Stimulated activated memory B cell treated with anti-CD40 and anti-IgM and Interleukin-4, amounts not matched to agents 10 μg/mL and 1 μg/mL and 100 μg/mL, for 72 hours (primary cell): Measurements from ENCODE around the gene TBC1D21.

Experiments used
- ATAC-seq: fragments of 150-1000 bp; cut with Tn5 transposase; 2 replicates; pipeline ENCODE4 v1.10.0; 2021
- H3K27ac Mint-ChIP-seq: one replicate; pipeline ENCODE4 v1.8.0; 2022; ENCODE audit warnings: mild to moderate bottlenecking, mixed read lengths
- H3K27me3 Mint-ChIP-seq: one replicate; pipeline ENCODE4 v1.8.0; 2022; ENCODE audit warnings: mixed read lengths
- H3K36me3 Mint-ChIP-seq: one replicate; pipeline ENCODE4 v1.8.0; 2022; ENCODE audit warnings: mixed read lengths
- H3K4me1 Mint-ChIP-seq: one replicate; pipeline ENCODE4 v1.8.0; 2022; ENCODE audit warnings: mixed read lengths
- H3K4me3 Mint-ChIP-seq: one replicate; pipeline ENCODE4 v1.8.0; 2022; ENCODE audit warnings: mild to moderate bottlenecking, moderate library complexity, mixed read lengths
- H3K9me3 Mint-ChIP-seq: one replicate; pipeline ENCODE4 v1.8.0; 2022; ENCODE audit warnings: mixed read lengths

The TBC1D21 gene

DNA sequence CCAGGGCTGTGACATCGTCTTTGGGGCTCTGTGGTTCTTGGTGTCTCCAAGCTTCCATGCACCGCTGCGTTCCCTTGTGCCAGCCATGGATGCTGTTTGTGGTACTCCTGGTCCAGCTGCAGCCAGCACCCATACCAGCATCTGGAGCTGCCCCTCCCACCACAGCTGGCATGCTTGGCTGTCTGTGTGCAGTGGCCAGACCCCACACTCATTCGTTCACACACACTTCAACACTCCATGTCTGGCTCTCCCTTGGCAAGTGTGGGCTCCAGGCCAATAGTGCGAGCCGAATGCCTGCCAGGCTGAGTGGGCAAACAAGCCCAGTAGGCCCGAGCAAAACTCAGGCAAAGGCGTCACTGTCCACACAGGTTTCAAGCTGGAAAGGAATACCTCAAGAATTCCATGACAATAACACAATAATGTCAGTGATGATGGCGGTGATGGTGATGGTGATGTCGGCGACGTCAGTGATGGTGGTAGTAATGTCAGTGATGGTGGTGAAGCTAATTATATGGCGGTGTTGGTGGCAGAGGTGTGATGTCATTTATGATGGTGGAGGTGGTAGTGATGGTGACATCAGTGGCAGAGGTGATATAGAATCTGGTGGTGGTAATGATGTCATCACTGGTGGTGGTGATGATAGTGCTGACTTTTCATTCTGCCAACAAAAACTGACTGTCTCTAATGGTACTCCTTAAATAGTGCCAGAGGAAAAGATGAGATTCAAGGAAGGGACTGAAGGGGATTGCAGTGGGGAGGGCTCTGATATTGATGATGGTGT, 19.3 kb downstream of the TBC1D21 start:
- Mint-ChIP-seq H3K27ac (no peak overlapping the region), H3K9me3 (peaks cover 8% of the 10 kb centered on the region), H3K27me3 (peaks cover 46% of the 10 kb centered on the region), H3K4me1 (no peaks in the 10 kb centered on the region), H3K36me3 (no peaks in the 10 kb centered on the region), H3K4me3 (no peak overlapping the region)
- no peak for ATAC-seq

- H3K27me3 Mint-ChIP-seq: peaks cover 35% of the 10 kb centered on the region
- H3K4me3 Mint-ChIP-seq: no peak overlapping the region
- no peak for ATAC-seq
- peaks cover 8% of the 10 kb centered on the region for H3K9me3 Mint-ChIP-seq
- H3K27ac Mint-ChIP-seq: no peak overlapping the region
- H3K36me3 Mint-ChIP-seq: no peaks in the 10 kb centered on the region
- H3K4me1 Mint-ChIP-seq: no peaks in the 10 kb centered on the region
Observed at GRCh38 chr15:73894133-73894814, 20.9 kb downstream of the TBC1D21 start.

GRCh38 chr15:73897441-73898261, 24.3 kb downstream of the TBC1D21 start:
- no peak for ATAC-seq
- H3K4me1 Mint-ChIP-seq: no peaks in the 10 kb centered on the region
- H3K36me3 Mint-ChIP-seq: no peaks in the 10 kb centered on the region
- no peak overlapping the region for H3K27ac Mint-ChIP-seq
- peaks cover 6% of the 10 kb centered on the region for H3K9me3 Mint-ChIP-seq
- no peak overlapping the region for H3K4me3 Mint-ChIP-seq
- H3K27me3 Mint-ChIP-seq: peaks cover 23% of the 10 kb centered on the region

- Mint-ChIP-seq H3K4me1 (no peaks in the 10 kb centered on the region), H3K36me3 (no peaks in the 10 kb centered on the region), H3K4me3 (no peak overlapping the region), H3K9me3 (peaks cover 3% of the 10 kb centered on the region), H3K27me3 (peaks cover 22% of the 10 kb centered on the region), H3K27ac (no peak overlapping the region)
- ATAC-seq: no peak
Observed at GRCh38 chr15:73899197-73900094, 26.1 kb downstream of the TBC1D21 start.

DNA sequence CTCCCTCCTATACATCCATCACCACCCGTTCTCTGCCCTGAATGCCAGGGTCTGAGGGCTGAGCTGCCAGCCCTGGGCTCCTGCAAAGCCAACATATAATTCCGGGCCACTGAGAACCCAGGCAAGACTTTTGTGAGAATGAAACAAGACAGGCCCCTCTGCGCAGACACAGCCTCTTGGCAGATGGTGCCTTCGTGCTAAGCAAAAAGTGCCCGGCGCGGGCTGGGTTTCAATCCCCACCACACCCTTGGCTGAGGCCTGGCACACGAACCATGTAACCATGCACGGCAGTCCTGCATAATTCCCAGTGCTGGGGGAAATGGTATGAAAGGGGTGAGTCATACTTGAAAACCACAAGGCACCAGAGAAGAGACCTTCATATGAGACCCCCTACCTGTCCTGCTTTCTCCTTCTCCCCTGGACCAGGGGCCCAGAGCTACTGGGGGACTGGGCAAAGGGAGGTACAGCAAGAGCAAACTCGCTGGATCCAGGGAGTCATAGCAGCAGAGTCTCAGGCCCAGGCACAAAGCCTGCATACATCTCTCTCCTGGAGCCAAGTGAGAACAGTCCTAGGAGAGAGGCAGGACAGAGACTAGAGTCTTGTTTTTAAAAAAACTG, 26.8 kb downstream of the TBC1D21 start:
- ATAC-seq: no peak
- Mint-ChIP-seq H3K9me3 (peaks cover 3% of the 10 kb centered on the region), H3K4me1 (no peaks in the 10 kb centered on the region), H3K27me3 (peaks cover 20% of the 10 kb centered on the region), H3K4me3 (no peak overlapping the region), H3K27ac (no peak overlapping the region), H3K36me3 (no peaks in the 10 kb centered on the region)

GRCh38 chr15:73901126-73901810, 27.9 kb downstream of the TBC1D21 start:
- no peaks in the 10 kb centered on the region for H3K4me1 Mint-ChIP-seq
- no peaks in the 10 kb centered on the region for H3K9me3 Mint-ChIP-seq
- no peak for ATAC-seq
- no peaks in the 10 kb centered on the region for H3K36me3 Mint-ChIP-seq
- no peak overlapping the region for H3K4me3 Mint-ChIP-seq
- no peak overlapping the region for H3K27ac Mint-ChIP-seq
- peaks cover 11% of the 10 kb centered on the region for H3K27me3 Mint-ChIP-seq

DNA sequence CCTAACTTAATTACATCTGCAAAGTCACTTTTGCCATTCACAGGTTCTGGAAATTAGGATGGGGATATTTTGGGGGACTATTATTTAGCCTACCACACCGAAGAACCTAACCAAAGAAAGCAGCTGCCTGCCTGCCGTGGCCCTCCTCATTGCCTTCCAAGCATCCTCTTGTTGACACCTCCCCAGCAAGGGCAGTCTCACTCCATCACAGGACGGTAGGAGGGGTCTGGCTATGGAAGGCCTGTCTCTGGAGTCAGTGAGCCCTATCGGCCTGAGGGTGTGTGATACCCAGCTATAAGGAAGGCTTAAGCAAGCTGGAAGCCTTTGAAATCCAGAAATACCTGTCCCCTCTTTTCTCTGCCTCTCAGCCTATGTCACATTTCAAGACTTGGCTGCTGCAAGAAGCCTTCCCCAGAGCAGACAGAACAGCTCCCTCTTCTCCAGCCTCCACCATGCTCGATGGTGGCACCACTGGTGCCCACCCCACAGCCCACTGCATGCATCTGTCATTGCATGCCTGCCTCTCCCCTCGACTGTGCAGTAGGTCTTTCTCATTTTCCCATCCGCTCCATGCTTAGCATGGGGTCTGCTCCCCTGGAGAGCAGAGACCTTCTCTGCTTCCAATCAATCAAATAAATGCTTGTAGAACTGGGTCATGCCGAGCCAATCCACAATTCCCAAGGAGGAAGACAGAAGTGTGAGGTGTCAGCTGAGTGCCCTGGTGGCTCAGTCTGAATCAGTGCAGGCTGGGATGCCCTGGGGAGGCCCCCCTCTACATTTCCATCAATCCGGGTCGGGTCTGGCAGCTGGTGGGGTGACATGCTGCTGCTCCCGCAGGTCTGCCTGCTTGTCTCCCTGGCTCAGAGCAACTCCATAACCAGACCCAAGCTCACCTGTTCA, 29.0 kb downstream of the TBC1D21 start:
- peaks cover 7% of the 10 kb centered on the region for H3K27me3 Mint-ChIP-seq
- no peaks in the 10 kb centered on the region for H3K4me1 Mint-ChIP-seq
- no peaks in the 10 kb centered on the region for H3K9me3 Mint-ChIP-seq
- ATAC-seq: no peak
- no peaks in the 10 kb centered on the region for H3K36me3 Mint-ChIP-seq
- H3K4me3 Mint-ChIP-seq: no peak overlapping the region
- no peak overlapping the region for H3K27ac Mint-ChIP-seq

- Mint-ChIP-seq H3K4me3 (no peak overlapping the region), H3K27ac (no peak overlapping the region), H3K9me3 (no peaks in the 10 kb centered on the region), H3K36me3 (no peaks in the 10 kb centered on the region), H3K27me3 (peaks cover 7% of the 10 kb centered on the region), H3K4me1 (no peaks in the 10 kb centered on the region)
- no peak for ATAC-seq
Observed at GRCh38 chr15:73904026-73904815, 30.9 kb downstream of the TBC1D21 start.

DNA sequence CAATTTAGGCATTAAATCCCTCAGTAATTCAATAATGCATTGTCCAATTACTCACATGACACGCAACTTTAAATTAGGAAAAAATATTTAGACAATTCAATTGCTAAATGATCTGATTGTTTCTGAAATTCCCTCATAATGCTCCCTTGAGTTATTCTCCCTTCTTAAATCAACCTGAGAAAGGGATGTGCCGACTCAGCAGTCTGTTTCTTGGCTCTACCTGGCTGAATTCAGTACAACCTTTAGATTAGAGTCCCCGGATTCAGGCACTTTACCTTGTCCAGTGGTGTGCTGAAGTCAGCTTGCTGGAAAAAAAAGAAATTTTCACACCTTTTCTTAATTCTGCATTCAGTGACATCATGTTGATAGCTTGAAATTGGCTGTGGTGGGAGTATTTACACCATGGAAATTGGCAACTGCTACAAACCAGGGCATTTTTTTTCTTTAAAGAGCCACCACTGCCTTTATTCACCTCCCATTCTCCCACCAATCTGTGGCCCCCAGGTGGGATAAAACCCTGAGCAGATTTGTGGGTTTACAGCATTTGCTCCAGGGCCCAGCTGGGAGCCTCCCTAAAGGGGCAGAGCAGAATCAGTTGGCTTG, 32.0 kb downstream of the TBC1D21 start:
- Mint-ChIP-seq H3K27ac (no peak overlapping the region), H3K9me3 (no peaks in the 10 kb centered on the region), H3K4me3 (no peak overlapping the region), H3K27me3 (peaks cover 12% of the 10 kb centered on the region), H3K36me3 (no peaks in the 10 kb centered on the region), H3K4me1 (no peaks in the 10 kb centered on the region)
- no peak for ATAC-seq

DNA sequence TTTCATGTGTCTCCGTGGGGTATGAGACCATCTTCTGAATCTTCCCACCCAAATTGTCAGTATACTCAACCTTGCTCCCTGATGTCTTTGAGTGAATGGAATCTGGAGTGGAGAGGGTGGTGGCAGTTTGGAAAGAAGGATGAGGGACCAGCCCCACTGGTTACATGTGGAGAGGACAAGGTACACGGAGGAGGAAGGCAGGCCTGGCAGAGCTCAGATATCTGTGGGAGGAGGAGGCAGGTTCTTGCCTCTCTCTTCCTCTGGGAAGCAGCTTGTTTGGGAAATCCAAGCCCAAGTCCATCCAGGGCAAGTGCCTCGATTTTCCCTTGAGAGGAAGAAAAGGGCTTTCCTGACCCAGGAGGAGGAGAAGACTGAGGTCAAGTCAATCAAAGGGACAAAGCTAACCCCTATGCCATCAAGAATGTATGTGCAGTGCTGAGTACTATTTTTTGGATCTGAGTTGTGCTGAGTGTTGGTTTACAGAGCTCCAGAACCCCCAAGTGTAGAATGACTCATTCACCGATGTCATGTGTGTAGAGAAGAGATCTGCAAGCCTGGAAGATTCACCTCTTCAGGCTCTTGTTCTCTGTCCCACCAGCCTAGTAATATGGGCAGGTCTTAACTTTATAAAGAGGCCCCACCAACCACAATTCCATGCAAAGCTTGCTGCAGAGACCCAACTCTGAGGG, 33.1 kb downstream of the TBC1D21 start:
- Mint-ChIP-seq H3K4me1 (no peaks in the 10 kb centered on the region), H3K27ac (no peak overlapping the region), H3K36me3 (no peaks in the 10 kb centered on the region), H3K9me3 (no peaks in the 10 kb centered on the region), H3K4me3 (no peak overlapping the region), H3K27me3 (peaks cover 22% of the 10 kb centered on the region)
- ATAC-seq: no peak

DNA sequence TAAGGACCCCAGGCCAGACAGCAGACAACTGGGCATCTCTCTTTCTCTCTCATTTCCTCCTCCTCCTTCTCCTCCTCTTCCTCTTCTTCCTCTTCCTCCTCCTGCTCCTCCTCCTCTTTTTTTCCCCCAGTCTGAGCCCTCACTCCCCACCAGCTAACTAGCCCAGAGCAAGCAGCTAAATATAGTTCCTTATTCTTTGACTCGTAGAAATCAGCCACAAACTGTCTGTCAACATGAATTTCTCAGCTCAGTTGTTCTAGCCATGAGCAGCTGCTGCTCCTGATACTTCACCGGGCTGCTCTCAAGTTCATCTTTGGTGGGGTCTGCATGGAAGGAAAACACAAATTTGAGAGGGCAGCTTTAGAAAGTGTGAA, 33.7 kb downstream of the TBC1D21 start:
- H3K9me3 Mint-ChIP-seq: no peaks in the 10 kb centered on the region
- peaks cover 23% of the 10 kb centered on the region for H3K27me3 Mint-ChIP-seq
- H3K4me1 Mint-ChIP-seq: no peaks in the 10 kb centered on the region

More for the DNA sequence above, 33.7 kb downstream of the TBC1D21 start:
- Mint-ChIP-seq H3K27ac (no peak overlapping the region), H3K36me3 (no peaks in the 10 kb centered on the region), H3K4me3 (no peak overlapping the region)
- ATAC-seq: no peak
